GM18505 (cell line): ENCODE results near the gene POLR1A.

Experiments used
- ATAC-seq: cut with Tn5 transposase; IDR thresholded peaks from one replicate; pipeline ENCODE4 v1.9.1; 2021; ENCODE audit not compliant: unreplicated experiment
- POLR2A ChIP-seq: IDR thresholded peaks from 4 replicates; pipeline ENCODE4 v1.6.1; 2011; ENCODE audit warnings: borderline replicate concordance; ENCODE audit not compliant: insufficient read depth, insufficient read length; ENCODE audit errors: extremely low read depth

The POLR1A gene

DNA sequence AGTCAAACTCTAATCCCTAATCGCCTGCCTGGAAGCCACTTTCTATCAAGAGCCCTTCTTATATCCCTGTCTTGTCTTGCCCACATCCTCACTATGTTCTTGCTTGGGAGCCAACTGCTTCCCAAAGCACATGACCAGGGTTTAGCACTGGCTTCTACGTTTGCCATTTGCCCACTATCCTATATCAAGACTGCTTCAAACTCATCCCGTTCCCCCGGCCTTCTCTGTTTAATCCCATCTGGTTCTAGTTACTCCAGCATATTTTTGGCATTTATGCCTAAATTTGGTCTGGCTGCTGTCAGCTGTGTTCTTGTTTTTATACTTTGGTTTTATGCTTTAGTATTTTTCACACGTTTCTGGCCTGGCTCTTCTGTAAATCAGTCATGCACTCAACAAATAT is 40.2 kb downstream of the POLR1A start:
- TF ChIP-seq POLR2A: no peak
- no peak for ATAC-seq

GRCh38 chr2:86064006-86064405 is 41.7 kb downstream of the POLR1A start:
- no peak for ATAC-seq
- TF ChIP-seq POLR2A: no peak

- no peak for ATAC-seq
- TF ChIP-seq POLR2A: no peak
Observed at GRCh38 chr2:86062043-86062442, 43.6 kb downstream of the POLR1A start.

- ATAC-seq: no peak
- no peak for TF ChIP-seq POLR2A
Observed at GRCh38 chr2:86056590-86057331, 48.9 kb downstream of the POLR1A start.

DNA sequence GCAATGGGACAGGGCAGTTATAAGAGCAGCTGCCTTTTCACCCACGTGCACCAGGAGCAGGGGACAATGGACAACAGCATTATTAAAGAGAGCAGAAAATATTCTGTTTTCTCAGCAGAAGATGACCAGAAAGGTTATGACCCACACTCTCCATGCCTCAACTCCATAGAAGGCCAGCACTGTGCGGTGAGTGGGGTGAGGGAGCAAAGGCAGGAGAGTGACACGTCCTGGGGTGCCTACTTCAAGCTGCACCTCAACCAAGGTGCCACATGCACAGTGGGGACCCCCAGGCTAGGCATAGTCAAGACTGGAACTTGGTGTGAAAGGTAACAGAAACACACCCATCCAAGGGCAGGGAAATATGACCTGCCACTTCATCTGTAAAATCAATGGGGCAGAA is 50.4 kb downstream of the POLR1A start:
- no peak for ATAC-seq
- no peak for TF ChIP-seq POLR2A

GRCh38 chr2:86054535-86055082 is 51.1 kb downstream of the POLR1A start:
- no peak for ATAC-seq
- no peak for TF ChIP-seq POLR2A

GRCh38 chr2:86053166-86053565 is 52.5 kb downstream of the POLR1A start:
- no peak for ATAC-seq
- no peak for TF ChIP-seq POLR2A

DNA sequence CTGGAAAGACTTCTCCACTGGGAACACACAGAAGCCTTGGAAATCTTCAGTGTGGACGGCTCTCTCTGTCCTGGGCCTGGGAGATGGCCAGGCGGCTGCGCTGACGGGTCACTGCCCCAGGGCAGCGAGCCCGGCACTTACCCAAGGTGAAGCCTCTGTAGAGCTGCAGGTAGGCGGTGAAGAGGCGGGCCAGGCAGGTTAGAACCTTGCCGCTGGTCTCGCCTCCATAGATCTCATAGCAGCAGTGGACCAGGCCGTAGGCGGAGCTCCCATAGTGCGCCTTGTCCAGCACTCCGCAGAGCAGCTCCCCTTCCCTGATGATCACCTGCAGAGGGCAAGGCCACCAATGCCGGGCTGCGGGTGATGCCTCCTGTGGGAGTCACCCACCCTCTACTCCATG is 53.0 kb downstream of the POLR1A start:
- no peak for ATAC-seq

GRCh38 chr2:86052265-86052664 is 53.4 kb downstream of the POLR1A start:
- no peak for TF ChIP-seq POLR2A
- ATAC-seq: no peak

More for the DNA sequence above, 53.0 kb downstream of the POLR1A start:
- TF ChIP-seq POLR2A: no peak

GRCh38 chr2:86050301-86050700 is 55.4 kb downstream of the POLR1A start:
- no peak for ATAC-seq
- no peak for TF ChIP-seq POLR2A

DNA sequence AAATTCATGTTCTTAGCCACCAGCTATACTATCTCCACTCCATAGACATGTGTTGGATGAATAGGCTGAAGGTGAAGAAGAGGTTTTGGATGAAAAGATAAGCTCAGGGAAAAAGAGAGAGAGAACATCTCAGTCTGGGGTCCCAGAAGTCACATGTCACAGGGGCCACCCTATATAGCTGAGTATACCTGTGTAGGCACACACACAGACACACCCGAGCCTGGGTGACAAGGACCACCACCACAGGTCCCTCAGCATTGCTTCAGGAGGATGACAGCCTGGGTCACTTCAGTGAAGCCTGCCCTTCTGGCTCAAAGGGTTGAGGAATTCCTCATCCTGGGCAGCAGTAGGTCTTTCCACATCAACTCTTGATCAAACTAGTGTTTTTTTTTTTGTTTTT is 56.2 kb downstream of the POLR1A start:
- no peak for TF ChIP-seq POLR2A
- no peak for ATAC-seq

GRCh38 chr2:86048888-86049287 is 56.8 kb downstream of the POLR1A start:
- no peak for ATAC-seq
- no peak for TF ChIP-seq POLR2A

DNA sequence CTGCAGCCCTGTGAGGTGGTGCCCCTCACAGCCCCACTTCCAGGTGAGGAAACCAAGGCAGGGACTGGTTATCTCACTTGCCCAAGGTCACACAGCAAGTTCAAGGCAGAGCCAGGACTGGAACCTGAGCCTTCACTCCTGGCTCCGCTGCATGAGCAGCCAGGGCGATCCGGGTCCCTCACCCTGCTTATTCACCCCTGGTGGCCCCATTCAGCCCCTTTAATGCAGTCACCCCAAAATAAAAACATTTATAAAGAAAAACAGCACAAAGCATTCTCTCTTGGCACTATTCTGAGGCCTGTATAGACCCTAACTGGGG is 57.3 kb downstream of the POLR1A start:
- no peak for TF ChIP-seq POLR2A
- ATAC-seq: no peak

- ATAC-seq: no peak
- no peak for TF ChIP-seq POLR2A
Observed at GRCh38 chr2:86047575-86048382, 57.9 kb downstream of the POLR1A start.
